PC-3 (cell line): ENCODE data around the gene DNMBP. TPM values are rescaled to one million over a fixed set of nuclear protein-coding genes. Genes with fewer than 3 reads are reported as not detected.

Source experiments
- ATAC-seq: fragments of 200-7000 bp; cut with Tn5 transposase; 2 replicates; pipeline ENCODE4 v1.9.1; 2020; ENCODE audit warnings: mild to moderate bottlenecking, moderate library complexity
- BruUV-seq: library from RNA; stranded (reverse); fragments of 400-500 nt; replicated peaks from 2 replicates; lab custom pipeline; 2021; lab: Mats Ljungman, UMichigan
- CTCF ChIA-PET: fragments of 300-600 bp; sonication (Branson Sonifier 250); formaldehyde crosslinking; loops from one replicate; lab custom pipeline; 2022; ENCODE audit warnings: antibody characterized with exemption; lab: Charles Lee
- POLR2A ChIA-PET: fragments of 300-600 bp; sonication (Branson Sonifier 250); formaldehyde crosslinking; loops from one replicate; lab custom pipeline; 2022; ENCODE audit warnings: antibody characterized with exemption; ENCODE audit not compliant: unreplicated experiment; lab: Charles Lee
- DNase-seq: peaks from one replicate; pipeline ENCODE4 v3.0.0-alpha.2; 2015
- H2AFZ ChIP-seq: fragments of 300-600 bp; sonication (generic); 2 replicates; pipeline ENCODE4 v1.6.0; 2016; ENCODE audit warnings: antibody characterized with exemption, low read length
- H3F3A ChIP-seq: fragments of 300-600 bp; sonication (generic); one replicate; pipeline ENCODE4 v1.6.0; 2017; ENCODE audit warnings: antibody characterized with exemption, low read length, control low read depth, mild to moderate bottlenecking; ENCODE audit not compliant: unreplicated experiment
- H3K27ac ChIP-seq: fragments of 300-600 bp; sonication (generic); 2 replicates; pipeline ENCODE4 v1.5.1; 2016; ENCODE audit warnings: mild to moderate bottlenecking, low read length
- H3K27me3 ChIP-seq: fragments of 300-600 bp; sonication (generic); 2 replicates; pipeline ENCODE4 v1.6.1; 2016; ENCODE audit warnings: low read length, mixed read lengths
- H3K36me3 ChIP-seq: fragments of 300-600 bp; sonication (generic); 2 replicates; pipeline ENCODE4 v1.6.1; 2016; ENCODE audit warnings: low read depth, mixed run types, low read length, mixed read lengths
- H3K4me1 ChIP-seq: fragments of 300-600 bp; sonication (generic); 2 replicates; pipeline ENCODE4 v1.5.1; 2016; ENCODE audit warnings: low read length; ENCODE audit not compliant: insufficient read depth
- H3K4me2 ChIP-seq: fragments of 300-600 bp; sonication (generic); 2 replicates; pipeline ENCODE4 v1.6.0; 2016; ENCODE audit warnings: low read length
- H3K4me3 ChIP-seq: fragments of 300-600 bp; sonication (generic); 2 replicates; pipeline ENCODE4 v1.5.1; 2016; ENCODE audit warnings: mild to moderate bottlenecking, low read length, mixed read lengths
- H3K79me2 ChIP-seq: fragments of 300-600 bp; sonication (generic); 2 replicates; pipeline ENCODE4 v1.6.1; 2017; ENCODE audit warnings: low read length, mixed read lengths
- H3K9ac ChIP-seq: fragments of 300-600 bp; sonication (generic); 2 replicates; pipeline ENCODE4 v1.6.0; 2016; ENCODE audit warnings: mild to moderate bottlenecking, low read length
- H3K9me2 ChIP-seq: fragments of 300-600 bp; sonication (generic); replicated peaks from 2 replicates; pipeline ENCODE4 v1.6.1; 2016; ENCODE audit warnings: mixed run types, low read length, mixed read lengths
- H3K9me3 ChIP-seq: fragments of 300-600 bp; sonication (generic); 2 replicates; pipeline ENCODE4 v1.6.1; 2016; ENCODE audit warnings: low read length, mixed read lengths
- H4K20me1 ChIP-seq: fragments of 300-600 bp; sonication (generic); 2 replicates; pipeline ENCODE4 v1.6.1; 2016; ENCODE audit warnings: low read length, mixed read lengths
- EZH2 ChIP-seq: fragments of 300-600 bp; sonication (generic); IDR thresholded peaks from one replicate; pipeline ENCODE4 v1.6.1; 2017; ENCODE audit warnings: antibody characterized with exemption, mild to moderate bottlenecking, low read length; ENCODE audit not compliant: unreplicated experiment
- EZH2phosphoT487 ChIP-seq: fragments of 300-600 bp; sonication (generic); IDR thresholded peaks from 2 replicates; pipeline ENCODE4 v1.6.1; 2018; ENCODE audit warnings: mild to moderate bottlenecking, antibody characterized with exemption, low read length, borderline replicate concordance
- intact Hi-C: fragments of 100-400 bp; cut with micrococcal nuclease; formaldehyde crosslinking; loops from 2 replicates; pipeline ENCODE4 v1.9.0; 2023
- total RNA-seq: library from RNA; depleted of rRNA; stranded (reverse); fragments of >200 nt; gene quantifications from 2 replicates; pipeline ENCODE4 v1.2.3, GENCODE V29; 2014
- TF ChIP-seq, protein P1 (sequence below): fragments of 300-600 bp; sonication (generic); conservative IDR thresholded peaks from 2 replicates; pipeline ENCODE4 v1.5.1; 2017; ENCODE audit warnings: antibody characterized with exemption, low read depth, mild to moderate bottlenecking, low read length

Gene DNMBP
- total RNA-seq, 1 experiment from 2014 or later, result 6.2 TPM

DNA sequence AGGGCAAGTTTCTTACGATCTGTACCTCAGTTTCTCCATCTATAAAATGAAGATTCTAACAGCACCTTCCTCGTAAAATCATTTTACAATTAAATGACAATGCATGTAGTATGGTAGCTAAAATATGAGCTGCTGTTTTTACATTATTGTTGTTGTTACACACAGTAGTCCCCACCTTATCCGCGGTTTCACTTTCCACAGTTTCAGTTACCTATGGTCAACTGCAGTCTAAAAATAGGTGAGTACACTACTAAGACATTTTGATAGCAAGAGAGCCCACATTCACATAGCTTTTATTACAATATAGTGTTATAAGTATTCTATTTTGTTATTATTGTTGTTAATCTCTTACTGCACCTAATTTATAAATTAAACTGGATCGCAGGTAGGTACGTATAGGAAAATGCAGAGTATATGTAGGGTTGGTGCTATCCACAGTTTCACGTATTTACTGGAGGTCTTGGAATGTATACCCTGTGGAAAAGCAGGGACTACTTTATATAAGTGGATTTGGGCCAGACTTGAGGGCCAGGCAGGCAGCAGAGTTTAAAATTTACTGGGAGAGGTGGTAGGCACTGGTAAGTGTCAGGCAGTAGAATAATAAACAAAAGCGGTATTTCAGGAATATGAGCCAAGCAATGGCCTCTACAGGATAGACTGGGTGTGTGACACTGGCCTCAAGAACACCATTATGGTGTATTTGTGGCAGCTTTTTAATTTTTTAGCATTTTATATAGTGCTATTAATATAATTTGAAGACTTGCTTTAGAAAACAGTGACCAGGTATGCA is 10.2 kb downstream of the DNMBP start:
- no peak overlapping the region for H3K4me3 ChIP-seq
- H2AFZ ChIP-seq, result no peak overlapping the region
- no TSS peak for BruUV-seq
- no peaks in the 10 kb centered on the region; the same call in 1 of the 2 replicates for H3K36me3 ChIP-seq
- H3F3A ChIP-seq, result no peaks in the 10 kb centered on the region
- ATAC-seq, result no peak
- H3K4me2 ChIP-seq, result no peak overlapping the region
- H3K79me2 ChIP-seq, result peaks cover 79% of the 10 kb centered on the region
- no peak for TF ChIP-seq EZH2phosphoT487
- TF ChIP-seq EZH2, result no peak
- TF ChIP-seq, protein P1, sequence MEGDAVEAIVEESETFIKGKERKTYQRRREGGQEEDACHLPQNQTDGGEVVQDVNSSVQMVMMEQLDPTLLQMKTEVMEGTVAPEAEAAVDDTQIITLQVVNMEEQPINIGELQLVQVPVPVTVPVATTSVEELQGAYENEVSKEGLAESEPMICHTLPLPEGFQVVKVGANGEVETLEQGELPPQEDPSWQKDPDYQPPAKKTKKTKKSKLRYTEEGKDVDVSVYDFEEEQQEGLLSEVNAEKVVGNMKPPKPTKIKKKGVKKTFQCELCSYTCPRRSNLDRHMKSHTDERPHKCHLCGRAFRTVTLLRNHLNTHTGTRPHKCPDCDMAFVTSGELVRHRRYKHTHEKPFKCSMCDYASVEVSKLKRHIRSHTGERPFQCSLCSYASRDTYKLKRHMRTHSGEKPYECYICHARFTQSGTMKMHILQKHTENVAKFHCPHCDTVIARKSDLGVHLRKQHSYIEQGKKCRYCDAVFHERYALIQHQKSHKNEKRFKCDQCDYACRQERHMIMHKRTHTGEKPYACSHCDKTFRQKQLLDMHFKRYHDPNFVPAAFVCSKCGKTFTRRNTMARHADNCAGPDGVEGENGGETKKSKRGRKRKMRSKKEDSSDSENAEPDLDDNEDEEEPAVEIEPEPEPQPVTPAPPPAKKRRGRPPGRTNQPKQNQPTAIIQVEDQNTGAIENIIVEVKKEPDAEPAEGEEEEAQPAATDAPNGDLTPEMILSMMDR, result no peak
- no peaks in the 10 kb centered on the region for H3K9me3 ChIP-seq
- no peak overlapping the region for H3K9ac ChIP-seq
- POLR2A ChIA-PET, result no interaction called here
- no peaks in the 10 kb centered on the region for H4K20me1 ChIP-seq
- peaks cover 11% of the 10 kb centered on the region for H3K4me1 ChIP-seq
- DNase-seq, result no peak
- no peak overlapping the region for H3K27ac ChIP-seq
- H3K27me3 ChIP-seq, result no peaks in the 10 kb centered on the region
- H3K9me2 ChIP-seq, result no peaks in the 10 kb centered on the region
- CTCF ChIA-PET, result no interaction called here
- intact Hi-C loops, result no loop called here

DNA sequence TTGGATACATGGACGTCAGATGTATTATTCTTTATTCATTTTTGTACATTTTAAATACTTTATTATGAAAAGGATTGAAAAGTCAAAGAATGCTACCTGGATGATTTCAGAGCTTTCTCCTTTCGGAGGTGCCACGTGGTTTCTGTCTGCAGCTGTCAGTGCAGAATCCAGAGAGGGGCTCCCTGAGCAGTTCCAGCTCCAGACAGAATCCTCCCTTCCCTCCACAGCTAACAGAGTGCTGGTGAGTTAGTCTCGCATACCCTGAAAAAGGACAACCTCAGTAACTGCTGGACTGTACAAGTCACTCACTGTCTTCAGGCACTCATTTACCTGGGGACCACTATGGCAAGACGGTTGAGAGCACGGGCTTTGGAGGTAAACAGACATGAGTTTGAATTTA is 10.9 kb downstream of the DNMBP start:
- Histone ChIP-seq H3F3A (no peaks in the 10 kb centered on the region), H3K79me2 (peaks cover 79% of the 10 kb centered on the region), H3K4me3 (no peak overlapping the region), H3K4me1 (peaks cover 7% of the 10 kb centered on the region; the same call in 1 of the 2 replicates), H3K36me3 (no peaks in the 10 kb centered on the region; the same call in 1 of the 2 replicates), H3K27ac (no peak overlapping the region), H2AFZ (no peak overlapping the region), H3K27me3 (no peaks in the 10 kb centered on the region), H3K4me2 (no peak overlapping the region), H3K9ac (no peak overlapping the region), H3K9me2 (no peaks in the 10 kb centered on the region), H4K20me1 (no peaks in the 10 kb centered on the region), H3K9me3 (no peaks in the 10 kb centered on the region)
- CTCF ChIA-PET, result no interaction called here
- BruUV-seq, result no TSS peak
- DNase-seq (no peak), ATAC-seq (no peak)
- POLR2A ChIA-PET, result no interaction called here
- intact Hi-C loops, result no loop called here
- TF ChIP-seq, protein P1, result no peak
- TF ChIP-seq EZH2, result no peak
- TF ChIP-seq EZH2phosphoT487, result no peak
